Astrocyte of the cerebellum (primary cell): ENCODE data around the gene PSD.

Experiments used
- DNase-seq: peaks from one replicate; pipeline ENCODE4 v3.0.0-alpha.2; 2011; ENCODE audit warnings: low read depth
- H3K4me3 ChIP-seq: 2 replicates; pipeline ENCODE4 v1.5.1; 2011; ENCODE audit warnings: mild to moderate bottlenecking, low read depth, low read length, moderate library complexity
- in situ Hi-C: cut with HindIII; loops from 2 replicates; pipeline ENCODE4 v1.10.0; 2017; ENCODE audit warnings: low sequenced_read_pairs
- TF ChIP-seq, protein P1 (sequence below): IDR thresholded peaks from 2 replicates; pipeline ENCODE4 v1.5.1; 2012; ENCODE audit warnings: low read length, low read depth, moderate library complexity, mild to moderate bottlenecking; ENCODE audit errors: missing control alignments

PSD gene

DNA sequence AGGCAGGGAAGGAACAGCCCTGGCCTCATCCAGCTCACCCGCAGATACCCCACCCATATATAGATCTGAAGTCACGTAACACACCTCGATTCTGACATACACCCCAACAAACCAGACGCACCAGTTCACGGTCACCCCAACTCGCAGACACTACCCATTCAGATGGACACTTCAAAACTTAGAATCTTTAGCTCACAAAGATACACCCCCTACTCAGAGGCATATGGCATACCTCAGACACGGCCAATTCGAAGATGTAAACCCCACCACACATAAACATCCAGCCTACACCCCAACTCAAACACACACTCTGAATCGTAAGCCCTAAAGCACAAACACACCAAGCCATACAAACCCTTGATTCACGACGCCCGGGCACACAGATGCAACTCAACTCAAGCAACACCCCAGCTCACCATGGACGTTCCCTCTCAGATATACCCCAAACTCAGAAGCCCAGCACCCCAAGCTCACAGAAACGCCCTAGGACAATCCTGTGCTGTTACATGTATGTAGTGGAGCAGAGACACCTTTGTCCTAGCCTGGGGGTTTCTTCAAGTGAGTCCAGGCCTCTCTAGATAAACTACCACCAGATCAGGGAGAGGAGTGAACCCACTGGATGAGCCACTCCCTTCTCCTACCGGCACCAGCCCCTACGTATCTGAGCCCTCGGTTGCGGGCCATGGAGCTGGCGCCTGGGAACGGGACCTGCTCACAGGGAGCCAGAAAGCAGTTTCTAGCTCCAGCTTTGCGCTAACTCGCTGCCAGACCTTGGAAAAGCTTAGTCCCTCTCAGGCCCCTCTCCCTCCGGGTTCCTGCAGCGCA is 8.8 kb downstream of the PSD start:
- no peak for DNase-seq
- TF ChIP-seq, protein P1, sequence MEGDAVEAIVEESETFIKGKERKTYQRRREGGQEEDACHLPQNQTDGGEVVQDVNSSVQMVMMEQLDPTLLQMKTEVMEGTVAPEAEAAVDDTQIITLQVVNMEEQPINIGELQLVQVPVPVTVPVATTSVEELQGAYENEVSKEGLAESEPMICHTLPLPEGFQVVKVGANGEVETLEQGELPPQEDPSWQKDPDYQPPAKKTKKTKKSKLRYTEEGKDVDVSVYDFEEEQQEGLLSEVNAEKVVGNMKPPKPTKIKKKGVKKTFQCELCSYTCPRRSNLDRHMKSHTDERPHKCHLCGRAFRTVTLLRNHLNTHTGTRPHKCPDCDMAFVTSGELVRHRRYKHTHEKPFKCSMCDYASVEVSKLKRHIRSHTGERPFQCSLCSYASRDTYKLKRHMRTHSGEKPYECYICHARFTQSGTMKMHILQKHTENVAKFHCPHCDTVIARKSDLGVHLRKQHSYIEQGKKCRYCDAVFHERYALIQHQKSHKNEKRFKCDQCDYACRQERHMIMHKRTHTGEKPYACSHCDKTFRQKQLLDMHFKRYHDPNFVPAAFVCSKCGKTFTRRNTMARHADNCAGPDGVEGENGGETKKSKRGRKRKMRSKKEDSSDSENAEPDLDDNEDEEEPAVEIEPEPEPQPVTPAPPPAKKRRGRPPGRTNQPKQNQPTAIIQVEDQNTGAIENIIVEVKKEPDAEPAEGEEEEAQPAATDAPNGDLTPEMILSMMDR = no peak
- in situ Hi-C loops = no loop called here
- peak overlapping the region; percentile 32 for H3K4me3 ChIP-seq

DNA sequence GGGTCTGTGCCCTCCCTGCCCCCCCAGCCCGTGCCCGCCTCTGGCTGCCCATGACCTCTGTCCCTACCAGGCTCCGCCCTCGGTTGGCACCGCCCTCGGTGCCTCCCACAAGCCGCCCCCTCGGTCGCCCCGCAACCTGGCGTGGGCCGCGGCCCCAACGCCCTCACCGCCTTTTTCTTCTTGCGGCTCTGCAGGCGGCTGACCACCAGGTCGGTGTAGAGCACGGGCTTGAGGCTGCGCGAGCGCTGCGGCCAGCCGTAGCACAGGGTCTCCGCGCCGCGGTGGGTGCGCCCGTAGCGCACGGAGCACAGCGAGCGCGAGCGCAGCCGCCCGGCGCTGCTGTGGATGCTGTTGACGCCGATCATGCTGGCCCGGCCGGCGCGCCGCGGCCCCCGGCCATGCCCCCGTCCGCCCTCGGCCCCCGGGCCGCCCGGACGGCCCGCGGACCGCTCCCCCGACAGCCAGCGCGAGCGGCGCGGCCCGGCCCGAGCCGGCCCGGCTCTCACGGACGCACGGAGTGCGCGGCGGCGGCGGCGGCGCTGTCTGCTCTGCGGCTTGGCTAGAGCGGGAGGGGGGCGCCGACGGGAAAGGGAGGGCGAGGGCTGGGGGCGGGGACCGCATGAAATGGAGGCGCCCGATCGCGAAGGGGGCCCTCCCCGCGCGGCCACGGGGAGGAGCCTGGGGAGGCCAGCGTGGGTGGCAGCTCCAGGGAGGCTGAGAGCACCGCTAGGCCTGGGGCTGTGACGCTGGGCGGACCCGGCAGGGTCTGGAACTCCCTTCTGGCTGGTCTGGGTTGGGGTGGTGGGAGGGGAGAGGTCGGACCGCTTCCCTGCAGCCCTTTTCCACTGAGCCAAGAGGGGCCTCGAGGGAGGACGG is 9.6 kb downstream of the PSD start:
- peak overlapping the region; percentile 25 for H3K4me3 ChIP-seq
- in situ Hi-C loops = no loop called here
- DNase-seq = no peak
- TF ChIP-seq, protein P1 = no peak

DNA sequence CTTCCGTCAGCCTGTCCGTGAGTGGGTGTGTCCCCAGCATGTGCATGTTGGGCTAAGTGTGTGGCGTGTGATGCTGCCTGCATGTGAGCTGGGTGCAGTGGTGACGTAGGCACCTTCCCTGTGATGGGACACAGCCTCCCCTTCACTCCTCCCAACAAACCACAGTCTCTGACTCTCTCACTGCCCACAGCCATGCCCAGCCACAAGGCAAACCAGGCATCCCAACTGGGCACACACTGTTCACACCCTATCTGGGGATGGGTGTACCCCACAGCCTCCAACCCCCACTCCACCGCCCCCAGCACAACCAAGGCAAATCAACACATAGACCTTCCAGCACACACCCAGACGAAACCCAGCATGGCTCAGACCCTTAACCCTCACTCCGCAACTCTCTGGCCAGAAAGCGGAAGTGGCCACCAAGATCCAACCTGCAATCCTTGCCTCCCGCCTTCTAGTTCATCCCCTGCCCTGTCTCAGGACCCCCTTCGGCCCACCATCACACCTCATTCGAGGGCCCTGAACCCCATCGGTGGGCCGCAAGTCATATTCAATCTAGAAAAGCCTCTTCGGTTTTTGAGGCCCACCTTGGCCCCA is 10.4 kb downstream of the PSD start:
- TF ChIP-seq, protein P1 = no peak
- peak overlapping the region; percentile 25 for H3K4me3 ChIP-seq
- in situ Hi-C loops = no loop called here
- DNase-seq = no peak

DNA sequence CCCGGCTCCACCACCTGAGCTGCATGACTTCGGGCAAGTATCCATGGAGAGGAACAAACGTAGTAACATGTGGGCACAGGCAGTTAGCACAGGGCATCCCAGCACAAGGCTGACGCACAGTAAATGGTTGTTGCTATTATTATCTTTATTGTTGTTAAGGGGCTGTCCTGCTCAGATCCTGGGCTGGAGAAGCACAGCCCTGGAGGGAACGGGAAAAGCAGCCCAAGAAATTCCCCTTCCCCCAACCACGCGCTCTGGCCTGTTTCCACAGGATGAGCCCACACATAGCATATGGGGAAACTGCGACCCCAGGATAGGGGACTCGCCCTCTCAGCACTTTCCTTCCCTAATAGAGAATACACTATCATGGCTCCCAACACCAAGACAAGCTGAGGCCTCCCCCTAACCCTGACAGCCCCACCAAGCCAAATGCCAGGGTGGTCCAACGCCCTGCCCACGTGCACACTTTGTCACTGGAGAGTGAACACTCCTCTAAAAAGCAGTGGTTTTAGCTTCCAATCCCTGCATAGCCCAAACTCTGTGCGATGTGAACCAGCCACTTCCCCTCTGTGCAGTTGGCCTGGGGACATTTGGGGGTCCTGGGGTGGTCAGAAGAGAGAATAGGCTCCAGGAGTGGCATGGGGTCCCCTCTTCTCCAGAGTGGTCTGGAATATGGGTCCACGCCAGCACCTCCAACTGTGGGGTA is 11.0 kb downstream of the PSD start:
- H3K4me3 ChIP-seq = no peak overlapping the region
- in situ Hi-C loops = no loop called here
- TF ChIP-seq, protein P1 = no peak
- DNase-seq = no peak

DNA sequence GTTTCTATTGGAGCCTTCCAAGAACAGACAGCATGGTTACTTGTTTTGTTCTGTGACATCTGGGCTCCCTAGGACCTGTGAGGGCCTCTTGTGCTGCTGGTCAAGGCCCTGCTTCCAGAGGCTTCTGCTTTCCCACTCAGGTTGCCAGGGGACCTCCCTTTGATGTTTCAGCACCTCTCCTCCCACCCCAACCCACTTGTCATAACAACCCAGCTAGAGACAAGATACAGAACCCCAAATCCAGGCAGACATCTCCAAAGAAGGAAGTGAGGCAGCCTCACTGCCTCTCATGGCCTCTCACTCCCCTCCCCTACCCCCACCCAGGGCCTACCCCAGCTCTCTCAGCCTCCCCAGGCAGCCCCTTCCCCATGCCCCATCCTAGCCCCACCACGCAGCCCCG is 11.8 kb downstream of the PSD start:
- DNase-seq = no peak
- H3K4me3 ChIP-seq = no peak overlapping the region
- TF ChIP-seq, protein P1 = no peak
- in situ Hi-C loops = no loop called here

DNA sequence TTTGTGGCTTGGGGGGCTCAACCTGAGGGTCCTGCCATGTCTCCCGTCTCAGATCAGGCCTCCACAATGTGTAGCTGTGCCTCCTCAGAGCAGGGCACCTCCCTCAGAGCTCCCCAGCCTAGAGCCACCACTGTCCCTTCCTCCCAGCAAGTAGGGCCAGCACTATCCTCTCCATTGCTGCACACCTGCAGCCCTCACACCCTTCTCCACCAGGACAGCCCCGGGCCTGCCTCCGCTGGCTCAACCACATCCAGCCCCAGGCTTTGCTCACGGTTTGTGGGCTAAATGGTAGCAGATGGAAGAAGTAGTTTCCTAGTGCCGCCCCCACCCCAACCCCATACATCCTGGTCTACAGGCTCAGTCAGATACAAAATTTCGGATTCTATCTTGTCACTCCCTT is 13.0 kb downstream of the PSD start:
- in situ Hi-C loops = no loop called here
- H3K4me3 ChIP-seq = no peak overlapping the region
- TF ChIP-seq, protein P1 = no peak
- DNase-seq = no peak
